Left lung (tissue), 10 donors: Measurements from ENCODE around the gene INTS1. TPM values are rescaled to one million over a fixed set of nuclear protein-coding genes. Genes with fewer than 3 reads are reported as not detected.

Source experiments
- ATAC-seq: fragments of 200-7000 bp; cut with Tn5 transposase; one replicate; pipeline ENCODE4 v1.9.1; 2020; ENCODE audit warnings: moderate library complexity
- DNase-seq, 4 donors: peaks; one replicate each; pipeline ENCODE4 v3.0.0-alpha.2; 2013 to 2020
- H3K27ac ChIP-seq, 2 donors: fragments of 200-600 bp; sonication (generic) in 1 of 2; one replicate each; pipeline versions ENCODE4 v1.5.0 to v1.8.0; 2020 to 2021
- H3K27me3 ChIP-seq, 2 donors: fragments of 200-600 bp; sonication (generic) in 1 of 2; one replicate each; pipeline versions ENCODE4 v1.5.0 to v1.8.0; 2020 to 2021
- H3K36me3 ChIP-seq, 2 donors: fragments of 200-600 bp; sonication (generic) in 1 of 2; one replicate each; pipeline versions ENCODE4 v1.5.0 to v1.8.0; 2020 to 2021
- H3K4me1 ChIP-seq, 2 donors: fragments of 200-600 bp; one replicate each; pipeline ENCODE4 v1.8.0; 2021
- H3K4me3 ChIP-seq, 2 donors: fragments of 200-600 bp; sonication (generic) in 1 of 2; one replicate each; pipeline versions ENCODE4 v1.5.0 to v1.8.0; 2020 to 2021; ENCODE audit warnings: mild to moderate bottlenecking in 1 of 2
- H3K9me3 ChIP-seq, 2 donors: fragments of 200-600 bp; sonication (generic) in 1 of 2; one replicate each; pipeline versions ENCODE4 v1.5.0 to v1.8.0; 2020 to 2021
- CTCF ChIP-seq, 2 donors: fragments of 200-600 bp; sonication (generic) in 1 of 2; IDR thresholded peaks; one replicate each; pipeline versions ENCODE4 v1.5.0 to v1.8.0; 2021; ENCODE audit warnings: antibody characterized with exemption in 2 of 2
- intact Hi-C, 2 donors: fragments of 100-400 bp; cut with DNase I; formaldehyde crosslinking; loops; one replicate each; pipeline versions ENCODE4 v1.11.2 to v1.14.2; 2022
- polyA plus RNA-seq, 6 donors: library from polyadenylated mRNA; unstranded; fragments of 120-200 nt; gene quantifications; one replicate each; pipeline ENCODE4 v1.2.1, GENCODE V29; 2013; ENCODE audit not compliant: insufficient read length in 6 of 6
- total RNA-seq, 2 donors: library from RNA; stranded (reverse); fragmentation: NEBNext Ultra II Directional; extraction: Animal tissue kit (Norgen Biotek cat#: 25700); gene quantifications; one replicate each; pipeline ENCODE4 v1.2.1, GENCODE V29; 2021
- donor health status: DM: no; HTN: yes; CAD: no.
- donor health status: DM: no; HTN: no; CAD: no.

The INTS1 gene
- total and polyA plus RNA-seq, 8 donors: 51.3 to 80.9 (median 61.6) TPM

GRCh38 chr7:1486571-1486970, 17.6 kb downstream of the INTS1 start:
- no peak overlapping the region for H3K4me3 ChIP-seq
- no peak overlapping the region for H3K27ac ChIP-seq
- H3K4me1 ChIP-seq: no peaks in the 10 kb centered on the region
- H3K27me3 ChIP-seq: no peaks in the 10 kb centered on the region
- no peaks in the 10 kb centered on the region for H3K9me3 ChIP-seq
- no peak for ATAC-seq
- intact Hi-C loops: no loop called here
- no peak for TF ChIP-seq CTCF (IDR thresholded peaks at IDR 0.05)
- H3K36me3 ChIP-seq: peaks cover 0 to 100% of the 10 kb centered on the region in 2 donors
- DNase-seq: no peak

- Histone ChIP-seq H3K27ac (no peak overlapping the region), H3K36me3 (peaks cover 0 to 100% of the 10 kb centered on the region in 2 donors), H3K9me3 (no peaks in the 10 kb centered on the region), H3K27me3 (no peaks in the 10 kb centered on the region), H3K4me1 (no peaks in the 10 kb centered on the region), H3K4me3 (no peak overlapping the region)
- intact Hi-C loops: no loop called here
- DNase-seq (no peak), ATAC-seq (no peak)
- TF ChIP-seq CTCF (IDR thresholded peaks at IDR 0.05): no peak
Measured at GRCh38 chr7:1485156-1485555, 19.0 kb downstream of the INTS1 start.

- H3K36me3 ChIP-seq: peaks cover 0 to 100% of the 10 kb centered on the region in 2 donors
- H3K4me3 ChIP-seq: no peak overlapping the region
- TF ChIP-seq CTCF (IDR thresholded peaks at IDR 0.05): no peak
- no peaks in the 10 kb centered on the region for H3K27me3 ChIP-seq
- no peak overlapping the region for H3K27ac ChIP-seq
- ATAC-seq (no peak), DNase-seq (no peak)
- H3K4me1 ChIP-seq: no peaks in the 10 kb centered on the region
- H3K9me3 ChIP-seq: no peaks in the 10 kb centered on the region
- intact Hi-C loops: no loop called here
Measured at GRCh38 chr7:1484569-1484968, 19.6 kb downstream of the INTS1 start.

- TF ChIP-seq CTCF (IDR thresholded peaks at IDR 0.05): no peak
- no peak for ATAC-seq
Measured at GRCh38 chr7:1483536-1484505, 20.4 kb downstream of the INTS1 start.

GRCh38 chr7:1483079-1483478, 21.1 kb downstream of the INTS1 start:
- ATAC-seq: no peak
- no peak for TF ChIP-seq CTCF (IDR thresholded peaks at IDR 0.05)
- H3K9me3 ChIP-seq: no peaks in the 10 kb centered on the region
- intact Hi-C loops: no loop called here
- no peaks in the 10 kb centered on the region for H3K27me3 ChIP-seq
- no peak overlapping the region for H3K27ac ChIP-seq
- no peaks in the 10 kb centered on the region for H3K4me1 ChIP-seq
- no peak overlapping the region for H3K4me3 ChIP-seq
- DNase-seq: no peak
- H3K36me3 ChIP-seq: peaks cover 0 to 100% of the 10 kb centered on the region in 2 donors

More at GRCh38 chr7:1483536-1484505, 20.4 kb downstream of the INTS1 start:
- DNase-seq: no peak
- intact Hi-C loops: no loop called here
- Histone ChIP-seq H3K27ac (no peak overlapping the region), H3K9me3 (no peaks in the 10 kb centered on the region), H3K27me3 (no peaks in the 10 kb centered on the region), H3K4me1 (no peaks in the 10 kb centered on the region), H3K36me3 (peaks cover 0 to 100% of the 10 kb centered on the region in 2 donors), H3K4me3 (no peak overlapping the region)
